T-helper 22 cell (primary cell): ENCODE measurements around the gene DHRS3.

Experiments used
- DNase-seq: peaks from one replicate; pipeline ENCODE4 v3.0.0-alpha.2; 2020; ENCODE audit warnings: low read depth

The DHRS3 gene

DNA sequence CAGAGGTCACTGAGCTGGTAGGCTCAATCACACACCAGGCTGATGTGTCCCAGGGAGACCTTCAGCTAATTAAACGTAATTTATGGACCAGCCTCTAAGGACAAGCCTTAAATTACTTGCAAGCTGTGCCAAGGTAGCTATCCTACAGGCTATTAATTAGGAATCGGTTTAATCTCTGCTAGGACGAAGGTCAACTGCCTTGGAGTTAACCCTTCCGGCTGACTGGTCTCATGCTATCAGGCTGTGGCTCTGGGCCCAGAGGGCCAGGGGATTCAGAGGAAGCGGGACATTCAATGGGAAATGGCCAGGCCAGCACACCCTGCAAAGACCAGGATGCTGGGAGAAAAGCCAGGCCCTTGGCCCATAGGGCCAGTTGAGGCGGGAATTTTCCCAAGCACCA is 19.0 kb downstream of the DHRS3 start:
- no peak for DNase-seq

DNA sequence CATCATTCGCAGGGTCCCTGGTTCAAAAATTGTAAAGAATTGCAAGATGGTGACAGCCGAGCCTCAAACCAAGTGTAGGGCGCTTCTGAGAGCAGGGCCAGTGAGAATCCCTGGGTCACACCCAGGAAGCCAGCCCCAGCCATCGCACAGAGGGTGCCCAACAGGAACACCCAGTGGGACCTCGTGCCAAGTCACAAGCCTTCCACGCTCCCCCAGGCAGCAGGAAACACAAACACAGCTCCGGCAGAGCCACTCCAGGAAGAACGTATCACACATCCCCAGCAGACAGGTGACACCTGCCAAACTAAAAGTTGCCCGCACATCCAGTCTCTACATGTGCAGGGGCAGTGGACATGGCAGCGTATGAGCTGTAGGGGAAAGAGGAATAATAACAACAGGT is 20.2 kb downstream of the DHRS3 start:
- no peak for DNase-seq

DNA sequence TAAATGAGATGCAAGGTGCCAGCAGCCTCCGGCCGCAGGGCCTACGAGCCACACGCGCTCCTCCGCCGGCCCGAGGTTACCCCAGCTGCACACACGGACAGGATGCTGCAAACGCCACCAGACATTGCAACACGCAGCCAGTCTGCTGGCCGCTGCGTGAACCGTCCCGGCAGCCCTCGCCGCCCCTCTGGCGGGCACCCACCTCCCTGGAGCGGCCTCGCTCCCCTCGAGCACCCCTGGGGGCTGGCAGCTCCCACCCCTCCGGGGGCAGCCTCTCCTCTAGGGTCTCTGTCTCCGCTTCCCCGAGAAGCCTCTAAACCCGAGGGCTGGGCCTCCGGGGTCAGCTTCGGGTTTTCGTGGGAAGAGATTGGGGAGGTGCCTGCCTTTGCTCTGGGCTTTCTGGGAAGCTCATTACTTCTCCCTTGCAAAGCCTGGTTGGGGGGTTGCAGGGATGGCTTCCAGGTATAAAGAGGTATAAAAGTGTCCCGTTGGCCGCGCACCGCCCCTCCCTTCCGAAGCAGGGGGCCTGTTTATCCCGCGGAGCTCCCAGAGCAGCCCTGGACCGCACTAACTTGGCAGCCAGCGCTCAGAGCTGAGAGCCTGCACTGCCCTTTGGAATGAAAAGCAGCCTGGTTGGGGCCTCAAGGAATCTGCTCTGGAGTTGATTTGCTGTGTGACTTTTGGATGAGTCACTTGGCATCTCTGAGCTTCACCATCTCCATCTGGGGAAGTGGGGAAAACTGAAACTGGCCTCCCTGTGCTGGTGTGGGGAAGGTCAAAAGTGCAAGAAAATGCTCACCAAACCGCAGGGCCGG is 21.8 kb downstream of the DHRS3 start:
- no peak for DNase-seq

DNA sequence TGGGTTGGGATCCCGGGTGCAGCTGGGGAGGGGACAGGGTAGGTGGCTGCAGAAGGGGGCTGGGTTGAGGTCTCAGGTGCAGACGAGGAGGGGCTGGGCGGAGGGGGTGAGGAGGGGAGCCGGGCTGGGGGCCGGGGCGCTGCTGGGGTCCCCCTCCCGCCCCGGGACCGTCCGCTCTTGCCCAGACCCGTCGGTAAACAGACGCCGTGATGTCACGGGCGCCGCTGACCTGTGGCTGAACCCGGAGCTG is 22.3 kb downstream of the DHRS3 start:
- DNase-seq, result no peak

DNA sequence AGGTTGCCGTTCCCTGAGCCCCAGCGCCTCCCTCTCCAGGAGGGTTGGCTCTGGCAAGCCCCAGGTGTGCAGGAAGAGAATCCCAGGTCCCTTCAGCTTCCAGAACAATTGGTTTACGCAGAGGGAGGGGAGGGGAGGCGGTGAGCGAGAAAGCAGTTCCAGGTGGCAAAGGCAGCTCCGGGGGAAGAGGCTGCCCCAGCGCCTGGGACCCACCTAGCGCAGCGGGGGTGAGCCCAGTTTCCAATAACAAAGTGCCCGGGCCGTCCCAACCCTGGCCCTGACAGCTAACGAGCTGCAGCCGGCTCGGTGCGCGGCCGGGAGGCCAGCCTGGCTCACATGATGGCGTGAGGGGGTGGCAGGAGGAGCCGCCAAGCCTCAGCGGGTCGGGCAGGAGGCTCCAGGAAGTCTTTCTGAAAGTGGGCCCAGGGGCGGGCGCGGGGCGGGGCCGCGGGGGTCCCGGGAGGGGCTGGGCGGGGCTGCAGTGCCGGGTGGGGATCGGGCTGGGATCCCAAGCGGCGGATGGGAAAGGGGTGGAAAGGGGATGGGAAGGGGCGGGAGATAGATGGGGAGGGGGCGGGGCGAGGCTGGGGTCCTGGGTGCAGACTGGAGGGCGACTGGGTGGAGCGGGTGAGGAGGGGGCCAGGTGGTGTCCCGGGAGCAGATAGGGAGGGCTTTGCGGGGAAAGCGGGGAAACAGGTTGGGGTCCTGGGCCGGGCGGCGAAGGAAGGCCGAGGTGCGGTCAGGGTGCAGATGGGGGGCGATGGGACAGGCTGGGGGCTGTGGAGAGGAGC is 22.8 kb downstream of the DHRS3 start:
- DNase-seq, result no peak

DNA sequence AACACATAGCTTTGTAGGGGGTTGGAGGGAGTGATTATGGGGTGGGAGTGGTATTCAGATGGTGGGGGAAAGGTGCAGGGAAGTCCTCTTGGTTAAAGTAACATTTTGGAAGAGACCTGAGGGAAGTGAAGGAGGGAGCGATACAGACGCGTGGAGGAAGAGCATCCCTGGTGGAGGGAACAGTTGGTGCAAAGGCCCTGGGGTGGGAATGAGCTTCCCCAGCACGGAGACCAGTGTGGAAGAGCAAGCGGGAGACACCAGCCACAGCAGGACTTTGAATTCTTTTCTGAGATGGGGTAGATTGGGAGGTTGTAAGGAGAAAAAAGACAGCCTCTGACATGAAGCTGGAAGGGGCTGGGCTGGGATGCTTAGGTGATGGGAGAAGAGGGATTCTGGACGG is 23.5 kb downstream of the DHRS3 start:
- DNase-seq, result no peak

DNA sequence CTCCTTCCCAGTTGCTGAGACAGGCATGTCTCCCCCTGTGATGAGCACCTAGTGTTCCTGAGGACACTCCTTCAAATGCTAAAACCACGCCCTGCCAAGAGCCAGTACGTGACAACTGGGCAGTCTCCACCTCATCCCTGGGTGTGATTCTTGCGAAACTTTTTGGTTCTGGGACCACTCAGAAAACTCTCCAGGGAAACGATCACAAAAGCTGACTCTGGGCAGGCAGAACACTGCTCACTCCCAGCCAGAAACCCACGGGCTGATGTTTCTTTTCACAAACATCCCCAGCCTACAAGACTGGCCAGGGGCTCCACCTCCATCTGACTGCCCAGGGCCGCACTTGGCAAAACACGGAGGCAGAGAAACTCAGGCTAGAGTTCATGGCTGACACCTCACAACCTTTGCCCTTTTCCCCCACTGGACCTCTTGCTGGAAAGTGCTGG is 24.4 kb downstream of the DHRS3 start:
- DNase-seq, result no peak

DNA sequence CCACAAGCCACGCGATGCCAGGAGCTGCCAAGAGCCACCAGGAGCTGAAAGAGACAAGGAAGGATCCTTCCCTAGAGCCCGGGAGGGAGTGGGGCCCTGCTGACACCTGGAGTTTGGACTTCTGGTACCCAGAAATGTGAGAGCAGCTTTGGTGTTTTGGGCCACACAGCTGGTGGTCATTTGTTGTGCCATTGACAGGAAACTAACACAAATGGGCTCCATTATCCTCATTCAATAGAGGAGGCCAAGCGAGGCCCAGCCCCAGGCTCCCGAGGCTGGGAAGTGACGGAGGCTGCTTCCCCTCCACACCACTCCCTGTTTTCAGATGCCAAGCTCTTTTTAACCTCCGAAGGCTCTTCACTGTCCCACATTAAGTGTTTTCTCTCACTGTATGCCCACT is 25.5 kb downstream of the DHRS3 start:
- no peak for DNase-seq

DNA sequence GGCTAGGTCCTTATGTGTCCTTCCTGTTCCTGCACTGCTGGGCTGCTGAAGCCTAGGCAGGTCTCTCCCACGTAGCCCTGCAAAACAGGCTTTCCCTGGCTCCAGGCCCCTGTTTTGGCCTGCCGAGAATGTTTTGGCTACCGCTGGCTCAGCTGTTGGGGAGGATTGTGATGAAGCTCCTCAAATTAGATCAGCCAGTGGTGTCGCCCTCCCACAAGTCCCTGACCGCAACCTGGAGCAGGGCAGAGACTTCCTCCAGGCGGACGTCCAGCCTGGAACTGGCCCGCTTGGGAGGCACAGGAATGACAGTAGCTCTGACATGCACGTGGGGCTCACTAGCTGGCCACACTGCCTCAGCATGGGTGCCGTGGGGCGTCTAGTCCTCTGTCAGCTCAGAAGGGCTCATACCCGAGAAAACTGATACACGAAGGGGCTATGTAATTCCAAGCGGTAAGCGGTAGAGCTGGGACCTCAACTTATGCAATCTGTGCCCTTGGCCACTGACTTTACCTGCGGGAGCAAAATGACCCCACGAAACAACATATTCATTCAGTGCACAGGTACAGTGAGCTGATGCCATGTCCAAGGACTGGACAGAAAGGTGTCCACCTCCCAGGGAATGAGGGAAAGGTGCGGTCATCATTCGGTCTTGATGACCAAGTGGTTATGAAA is 26.6 kb downstream of the DHRS3 start:
- DNase-seq, result no peak

DNA sequence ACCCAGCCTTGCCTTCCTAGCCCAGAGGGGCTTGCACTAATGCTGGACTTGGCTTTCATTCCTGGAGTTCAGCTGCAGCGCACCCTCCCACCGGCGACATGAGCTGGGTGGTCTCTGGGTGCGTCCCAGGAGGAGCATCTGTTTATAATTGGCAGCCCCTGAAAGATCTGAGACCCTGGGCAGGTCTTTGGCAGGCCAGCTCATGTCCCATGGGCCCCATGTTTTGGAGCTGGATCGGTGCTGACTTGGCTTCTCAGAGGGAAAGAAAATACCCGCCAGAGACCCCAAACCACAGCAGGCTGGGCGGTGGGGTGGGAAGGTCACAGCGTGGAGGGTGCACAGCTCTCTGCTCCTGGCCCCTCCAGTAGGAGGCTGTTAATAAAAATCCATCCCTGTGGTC is 29.3 kb downstream of the DHRS3 start:
- DNase-seq, result no peak

DNA sequence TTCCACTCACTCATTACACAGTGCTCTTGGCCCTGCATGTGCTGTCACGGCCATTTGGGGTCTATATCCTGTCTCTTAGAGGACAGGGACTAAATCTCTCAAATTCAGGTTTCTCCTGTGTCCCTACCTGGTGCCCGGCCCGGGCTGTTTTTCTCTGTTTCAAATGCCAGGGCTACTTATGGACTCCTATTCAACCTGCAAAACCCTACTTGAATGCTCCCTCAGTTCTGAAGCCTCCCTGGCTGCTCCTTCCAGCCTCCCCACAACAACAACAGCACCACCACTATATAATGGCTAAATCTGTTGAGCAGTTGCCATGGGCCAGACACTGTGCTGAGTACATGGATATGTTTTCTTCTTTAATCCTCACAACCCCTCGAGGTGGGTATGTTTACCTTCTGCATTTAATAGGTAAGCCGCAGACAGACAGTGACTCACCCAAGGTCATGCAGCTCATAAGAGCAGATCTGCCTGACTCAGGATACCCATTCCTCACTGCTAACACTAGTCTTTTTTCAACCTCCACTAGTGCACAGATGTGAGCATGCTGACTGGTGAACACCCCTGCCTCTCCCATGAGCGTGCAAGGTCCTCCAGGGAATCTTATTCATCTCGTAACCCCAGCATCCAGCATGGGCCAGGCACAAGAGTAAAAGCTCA is 29.9 kb downstream of the DHRS3 start:
- DNase-seq, result no peak

DNA sequence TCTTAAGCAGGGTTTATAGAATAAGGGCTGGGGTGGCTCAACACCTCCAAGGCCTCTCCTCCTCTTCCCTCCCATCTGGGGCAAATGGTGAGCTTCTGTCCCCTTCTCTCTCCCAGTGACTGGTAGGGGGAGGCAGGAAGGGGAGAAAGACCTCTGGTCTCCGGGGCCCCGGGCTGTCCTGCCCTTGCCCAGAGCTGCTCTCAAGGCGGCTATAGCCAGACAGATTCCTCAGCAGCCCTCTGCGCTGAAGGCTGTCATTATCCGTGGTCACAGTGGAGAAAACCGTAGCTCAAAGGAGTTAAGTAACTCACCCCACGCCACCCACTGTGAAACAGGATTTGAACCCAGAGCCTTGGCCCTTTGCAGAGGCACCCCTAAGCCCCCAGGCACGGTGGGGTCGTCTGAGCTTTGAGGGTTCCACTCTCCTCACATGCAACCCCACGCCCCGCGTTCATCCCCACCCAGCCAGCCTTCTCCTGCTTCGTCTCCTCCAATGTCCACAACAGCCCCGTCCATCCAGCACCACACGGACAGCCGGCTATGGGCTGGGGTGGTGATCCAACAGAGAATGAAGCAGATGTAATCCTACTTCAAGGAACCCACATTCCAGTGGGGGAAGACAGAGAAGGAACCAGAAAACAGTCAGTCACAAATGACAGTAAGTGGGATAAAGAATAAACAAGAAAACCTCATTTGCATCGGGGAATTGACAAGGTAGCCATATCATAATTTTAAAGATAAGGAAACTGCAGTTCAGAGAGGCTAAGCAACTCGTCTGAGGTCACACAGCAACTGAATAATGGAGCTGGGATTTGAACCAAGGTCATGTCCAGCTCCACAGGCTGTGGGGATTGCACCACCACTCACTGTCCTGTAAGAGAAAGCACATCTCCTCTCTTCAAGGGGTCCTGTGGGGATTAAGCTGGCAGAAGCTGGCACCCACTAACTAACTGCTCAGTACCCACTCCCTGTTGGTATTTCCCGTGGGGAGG is 31.8 kb downstream of the DHRS3 start:
- DNase-seq, result no peak

DNA sequence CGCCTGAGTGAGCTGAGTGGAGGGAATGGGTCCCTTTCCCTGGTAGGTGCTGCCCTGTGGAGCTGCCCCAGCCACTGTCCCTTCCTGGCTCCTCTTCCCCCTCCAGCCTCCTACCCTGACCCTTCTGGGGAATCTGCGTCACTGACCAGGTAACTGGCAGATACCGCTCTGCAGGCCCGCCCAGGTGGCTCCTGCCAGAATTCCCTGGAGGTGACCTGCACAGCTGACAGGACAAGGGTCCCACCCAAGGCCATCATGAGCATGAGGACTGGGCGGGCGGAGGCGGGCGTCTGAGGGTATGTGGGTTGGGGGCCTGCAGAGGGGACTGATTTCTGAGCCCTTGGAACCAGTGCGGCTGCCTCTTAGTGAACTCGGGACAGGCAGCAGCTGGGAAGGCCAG is 32.5 kb downstream of the DHRS3 start:
- DNase-seq, result no peak

DNA sequence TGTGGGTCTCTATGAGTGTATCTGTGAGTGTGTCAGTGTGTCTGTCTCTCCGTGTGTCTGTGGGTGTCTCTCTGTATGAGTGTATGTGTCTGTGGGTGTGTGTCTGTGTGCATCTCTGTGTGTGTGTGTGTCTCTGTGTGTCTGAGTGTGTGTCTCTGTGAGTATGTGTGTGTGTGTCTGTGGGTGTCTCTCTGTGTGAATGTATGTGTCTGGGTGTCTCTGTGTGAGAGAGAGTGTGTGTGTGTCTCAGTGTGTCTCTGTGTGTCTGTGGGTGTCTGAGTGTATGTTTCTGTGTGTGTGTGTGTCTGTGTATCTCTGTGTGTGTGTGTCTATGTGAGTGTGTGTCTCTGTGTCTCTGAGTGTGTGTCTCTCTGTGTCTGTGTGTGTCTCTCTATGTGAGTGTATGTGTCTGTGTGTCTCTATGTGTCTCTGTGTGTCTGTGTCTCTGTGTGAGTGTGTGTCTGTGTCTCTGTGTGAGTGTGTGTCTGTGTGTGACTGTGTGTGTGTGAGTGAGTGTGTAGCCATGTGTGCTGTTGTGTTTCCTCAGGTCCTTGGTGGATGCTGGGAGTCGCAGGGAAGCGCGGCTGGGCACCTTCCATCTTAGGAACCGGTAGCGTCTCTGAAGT is 33.0 kb downstream of the DHRS3 start:
- DNase-seq, result no peak

DNA sequence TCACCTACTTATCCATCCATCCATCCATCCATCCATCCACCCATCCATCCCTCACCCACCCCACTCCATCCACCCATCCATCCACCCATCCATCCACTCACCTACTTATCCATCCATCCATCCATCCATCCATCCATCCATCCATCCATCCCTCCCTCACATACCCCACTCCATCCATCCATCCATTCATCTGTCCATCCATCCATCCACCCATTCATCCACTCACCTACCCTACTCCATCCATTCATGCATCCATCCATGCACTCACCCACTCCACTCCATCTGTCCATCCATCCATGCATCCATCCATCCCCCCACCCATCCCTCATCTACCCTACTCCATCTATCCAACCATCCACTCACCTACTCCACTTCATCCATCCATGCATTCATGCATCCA is 34.5 kb downstream of the DHRS3 start:
- no peak for DNase-seq

DNA sequence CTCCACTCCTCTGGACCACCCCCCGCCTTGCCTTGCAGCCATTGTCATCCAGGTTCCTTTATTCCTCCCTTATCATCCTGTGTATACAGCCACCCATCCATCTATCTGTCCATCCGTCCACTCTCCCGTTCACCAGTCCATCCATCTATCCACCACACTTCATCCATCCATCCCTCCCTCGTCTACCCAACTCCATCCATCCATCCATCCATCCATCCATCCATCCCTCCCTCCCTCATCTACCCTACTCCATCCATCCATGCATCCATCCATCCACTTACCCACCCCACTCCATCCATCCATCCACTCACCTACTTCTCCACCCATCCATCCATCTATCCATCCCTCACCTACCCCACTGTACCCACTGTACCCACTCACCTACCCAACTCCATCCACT is 35.4 kb downstream of the DHRS3 start:
- no peak for DNase-seq

DNA sequence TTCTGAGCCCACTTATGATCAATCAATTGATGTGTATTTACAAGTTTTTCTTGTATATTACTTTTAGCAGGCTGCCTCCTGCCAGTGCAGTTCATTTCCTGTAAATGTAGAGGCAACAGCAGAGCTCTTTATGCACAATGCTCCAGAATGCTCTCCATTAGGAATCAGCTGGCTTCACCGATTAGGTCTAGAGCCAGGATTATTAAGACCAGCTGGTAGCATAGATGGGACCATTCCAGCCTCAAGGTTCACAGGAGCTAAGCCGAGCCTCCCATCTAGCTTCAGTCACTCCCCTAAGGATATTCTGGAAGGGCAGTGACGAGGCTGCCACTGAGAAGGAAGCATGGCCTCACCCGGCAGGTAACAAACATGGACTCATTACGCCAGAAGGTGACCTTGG is 36.8 kb downstream of the DHRS3 start:
- no peak for DNase-seq

DNA sequence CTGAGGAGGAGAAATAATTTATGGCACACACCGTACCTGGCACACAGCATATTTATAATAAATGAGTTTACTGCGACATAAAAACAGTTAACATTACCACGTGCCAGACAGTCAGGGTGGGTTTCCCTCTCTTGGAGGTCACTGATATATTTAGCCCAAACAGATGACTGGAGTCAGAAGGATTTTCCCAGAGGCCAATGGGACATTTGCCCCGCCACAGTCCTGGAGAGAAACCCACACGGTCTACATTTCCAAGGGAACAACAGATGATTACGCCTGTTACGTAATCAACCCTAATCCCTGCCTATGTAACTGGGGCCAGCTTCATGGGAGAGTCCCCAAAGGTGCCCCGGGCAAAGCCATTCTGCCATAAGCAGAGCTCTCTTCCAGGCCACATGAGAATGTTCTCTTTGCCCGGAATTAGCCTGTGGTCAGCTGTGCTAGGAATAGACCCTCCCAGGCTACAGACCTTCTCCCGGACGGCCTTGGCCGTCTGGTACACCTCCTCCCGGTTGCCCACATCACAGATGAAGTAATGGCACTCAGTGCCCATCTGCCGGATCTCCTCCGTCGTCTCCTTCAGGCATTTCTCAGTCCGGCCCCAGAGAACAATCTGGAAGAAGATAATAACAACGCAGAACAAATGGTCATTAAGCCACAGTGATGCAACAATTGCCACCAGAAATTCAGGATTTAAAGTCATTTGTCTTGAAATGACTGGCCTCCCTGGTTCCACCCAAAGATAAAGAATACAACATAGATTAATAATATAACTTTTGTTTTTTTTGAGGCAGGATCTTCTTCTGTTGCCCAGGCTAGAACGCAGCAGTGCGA is 37.7 kb downstream of the DHRS3 start:
- no peak for DNase-seq

DNA sequence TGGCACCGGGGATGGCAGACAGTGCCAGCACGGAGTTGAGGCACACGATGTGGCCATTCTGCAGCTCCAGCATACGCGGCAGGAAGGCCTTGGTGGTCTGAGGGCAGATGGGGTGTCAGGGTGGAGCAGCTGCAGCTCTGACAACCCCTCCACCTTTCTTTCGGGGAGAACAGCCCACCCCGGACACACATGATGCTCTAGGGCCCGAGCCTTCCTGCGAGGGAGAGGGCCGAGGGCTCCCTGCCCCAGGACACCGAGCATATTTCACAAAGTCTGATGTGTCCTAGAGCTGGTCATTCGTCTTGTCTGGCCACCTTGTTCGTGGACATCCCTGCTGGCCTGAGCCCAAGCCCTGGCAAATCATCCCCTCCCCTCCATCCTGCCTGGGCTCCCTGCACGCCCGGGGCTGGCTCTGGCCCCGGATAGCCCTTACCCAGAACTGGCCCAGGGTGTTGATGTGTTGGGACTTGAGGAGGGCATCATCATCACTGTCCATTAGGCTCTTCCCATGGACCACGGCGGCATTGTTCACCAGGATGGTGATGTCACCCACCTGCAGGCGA is 39.1 kb downstream of the DHRS3 start:
- DNase-seq, result no peak

DNA sequence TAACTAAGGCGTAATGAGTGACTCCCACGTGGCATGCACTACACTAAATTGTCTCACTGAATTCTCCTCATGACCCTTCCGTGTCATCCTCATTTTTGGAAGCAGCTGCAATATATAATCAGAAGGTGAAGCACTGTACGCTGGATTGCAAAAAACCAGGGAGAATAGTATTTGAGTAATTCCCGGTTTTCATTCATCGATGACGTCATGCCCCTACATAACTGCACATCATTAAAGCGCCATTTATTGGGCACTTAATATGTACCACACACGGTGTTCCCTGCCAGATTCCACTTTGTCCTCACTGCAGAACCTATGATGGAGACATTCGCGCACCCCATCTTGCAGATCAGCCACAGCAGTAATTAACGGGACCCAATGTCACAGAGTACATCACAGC is 41.0 kb downstream of the DHRS3 start:
- no peak for DNase-seq
